Inflammatory macrophage treated with lipopolysaccharide for 4 hours (primary cell): ENCODE data around the gene GOLGA8B.
"Not testable (repeated sequence)": the region's sequence is repeated elsewhere in the genome, so short reads cannot be mapped to it uniquely, and the experiment has no call there.

ENCODE experiments used
- DNase-seq: peaks from one replicate; pipeline ENCODE4 v3.0.0-alpha.2; 2020

Gene GOLGA8B

DNA sequence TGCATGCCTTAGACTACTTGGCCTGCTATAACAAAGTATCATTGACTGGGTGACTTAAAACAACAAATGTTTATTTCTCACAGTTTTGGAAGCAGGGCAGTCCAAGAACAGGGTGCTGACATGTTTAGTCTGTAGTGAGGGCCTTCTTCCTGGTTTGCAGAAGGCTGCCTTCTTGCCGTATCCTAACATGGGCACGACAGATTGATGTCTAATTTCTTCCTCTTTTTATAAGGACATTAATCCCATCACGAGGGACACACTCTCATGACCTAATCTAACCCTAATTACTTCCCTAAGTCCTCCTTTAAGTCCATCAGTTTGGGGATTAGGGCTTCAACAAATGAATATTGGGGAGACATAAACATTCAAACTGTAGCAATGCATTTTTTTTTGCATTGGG, 10.9 kb upstream of the GOLGA8B start:
- DNase-seq: peak; percentile 61

DNA sequence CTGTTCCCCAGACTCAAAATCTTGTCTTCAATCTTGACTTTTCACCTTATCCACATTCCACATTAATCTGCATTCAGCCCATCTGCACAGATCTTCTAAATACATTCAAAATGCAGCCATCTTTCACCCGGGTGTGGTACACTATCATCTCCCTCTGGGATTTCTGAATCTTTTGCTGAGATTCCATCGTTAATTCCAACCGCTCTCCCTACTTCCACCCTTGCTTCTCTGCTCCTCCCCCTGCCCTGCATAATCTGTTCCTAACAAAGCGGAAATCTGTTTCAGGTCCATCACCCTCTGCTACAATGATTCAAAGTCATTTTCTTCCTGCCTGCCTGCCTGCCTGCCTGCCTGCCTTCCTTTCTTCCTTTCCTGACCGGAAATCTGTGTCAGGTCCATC, 7.9 kb upstream of the GOLGA8B start:
- no peak for DNase-seq

DNA sequence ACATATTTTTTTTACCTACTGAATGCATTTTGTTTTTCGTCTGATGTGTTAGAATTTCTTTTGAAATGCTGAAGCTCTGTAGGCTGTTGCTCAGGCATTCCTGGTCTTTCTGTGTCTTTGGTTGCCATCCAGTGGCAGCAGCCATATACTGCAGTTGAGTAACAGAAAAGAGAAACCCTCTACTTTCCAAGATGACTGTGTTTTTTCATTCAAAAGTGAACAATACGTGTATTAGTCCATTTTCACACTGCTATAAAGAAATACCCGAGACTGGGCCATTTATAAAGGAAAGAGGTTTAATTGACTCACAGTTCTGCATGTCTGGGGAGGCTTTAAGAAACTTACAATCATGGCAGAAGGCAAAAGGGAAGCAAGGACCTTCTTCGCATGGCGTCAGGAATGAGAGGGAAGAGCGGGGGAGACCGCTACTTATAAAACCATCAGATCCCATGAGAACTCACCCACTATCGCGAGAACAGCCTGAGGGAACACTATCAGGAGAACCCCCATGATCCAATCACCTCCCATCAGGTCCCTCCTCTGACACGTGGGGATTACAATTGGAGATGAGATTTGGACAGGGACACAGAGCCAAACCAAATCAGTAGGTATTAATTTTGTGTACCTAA, 4.7 kb upstream of the GOLGA8B start:
- DNase-seq: peak; percentile 66

DNA sequence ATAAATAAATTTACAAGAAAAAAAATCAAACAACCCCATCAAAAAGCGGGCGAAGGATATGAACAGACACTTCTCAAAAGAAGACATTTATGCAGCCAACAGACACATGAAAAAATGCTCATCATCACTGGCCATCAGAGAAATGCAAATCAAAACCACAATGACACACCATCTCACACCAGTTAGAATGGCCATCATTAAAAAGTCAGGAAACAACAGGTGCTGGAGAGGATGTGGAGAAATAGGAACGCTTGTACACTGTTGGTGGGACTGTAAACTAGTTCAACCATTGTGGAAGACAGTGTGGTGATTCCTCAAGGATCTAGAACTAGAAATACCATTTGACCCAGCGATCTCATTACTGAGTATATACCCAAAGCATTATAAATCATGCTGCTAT, 2.5 kb upstream of the GOLGA8B start:
- DNase-seq: not testable (repeated sequence)

DNA sequence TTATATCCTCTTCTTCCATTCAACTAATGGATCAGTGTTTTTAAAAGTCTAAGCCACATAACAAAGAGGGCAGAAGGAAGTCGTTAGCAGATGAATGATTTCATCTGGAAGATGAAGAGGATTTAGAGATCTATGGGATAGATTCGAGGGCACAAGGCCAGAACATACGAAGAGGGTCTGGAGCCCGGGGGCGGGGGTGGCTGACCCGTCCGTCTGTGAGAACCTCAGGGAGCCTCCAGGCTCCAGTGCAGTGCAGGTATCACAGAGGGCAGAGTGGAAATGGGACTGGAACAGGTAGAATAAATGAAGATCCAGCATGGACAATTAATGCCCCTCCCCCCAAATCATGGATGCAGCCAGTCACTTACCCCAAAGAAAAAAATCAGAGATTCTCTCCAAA, 1.5 kb upstream of the GOLGA8B start:
- no peak for DNase-seq

DNA sequence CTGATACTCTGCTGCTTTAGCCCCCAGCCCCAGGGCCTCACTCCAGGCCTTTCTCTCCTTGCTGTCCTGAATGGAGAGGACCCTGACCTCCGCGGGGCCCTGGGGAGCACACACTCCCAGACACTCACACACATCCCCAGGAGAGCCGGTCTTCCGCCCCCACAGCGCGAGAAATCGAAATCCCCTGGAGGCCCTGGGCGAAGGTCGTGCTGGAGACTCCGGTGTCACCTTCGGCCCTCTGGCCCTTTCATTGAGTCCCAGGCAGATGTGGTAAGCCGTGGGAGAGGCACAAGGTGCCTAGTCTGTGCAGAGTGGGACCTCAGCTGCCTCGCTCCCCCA, 848 bp upstream of the GOLGA8B start:
- no peak for DNase-seq

DNA sequence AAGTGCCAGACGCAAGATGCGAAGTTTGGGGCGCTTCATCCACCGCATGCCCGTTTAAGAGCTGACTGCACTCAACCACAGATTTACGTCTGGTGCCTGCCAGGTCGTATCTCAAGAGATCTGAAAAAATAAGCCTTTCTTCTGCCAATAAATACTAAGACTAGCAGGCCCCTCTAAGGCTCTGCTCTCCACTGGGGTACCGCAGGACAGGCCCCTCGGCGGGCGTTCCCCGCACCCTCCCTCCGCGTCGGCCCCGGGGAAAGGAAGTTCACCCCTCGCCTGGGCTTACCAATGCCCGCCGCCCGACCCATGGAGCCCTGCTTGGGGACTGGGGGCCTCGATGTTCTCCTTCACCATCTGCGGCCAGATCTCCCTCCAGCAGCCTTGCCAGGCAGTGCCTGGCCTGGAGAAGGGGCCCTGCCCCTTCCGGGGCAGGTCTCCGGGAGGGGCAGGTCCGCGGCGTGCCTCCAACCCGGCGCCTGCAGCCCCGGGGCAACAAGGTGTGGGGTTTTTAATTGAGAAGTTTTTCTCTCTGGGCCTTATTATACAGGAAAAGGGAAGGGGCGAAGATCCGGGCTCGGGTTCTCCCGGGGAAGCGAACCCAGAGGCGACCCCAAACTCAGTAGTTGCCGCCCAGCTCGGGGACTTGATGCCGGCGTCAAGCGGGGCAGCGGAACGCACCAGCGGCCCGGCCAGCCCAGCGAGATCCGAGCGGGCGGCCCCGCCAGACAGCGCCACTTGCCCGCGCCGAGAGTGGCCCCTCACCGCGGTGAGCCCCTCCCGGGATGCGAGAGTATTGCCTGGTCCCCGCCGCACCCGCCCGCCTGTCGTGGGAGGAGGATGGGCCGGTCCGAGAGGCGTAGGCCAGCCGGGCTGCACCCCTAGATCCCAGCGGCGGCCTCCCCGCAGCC, 735 bp downstream of the GOLGA8B start:
- DNase-seq: peak; percentile 23

DNA sequence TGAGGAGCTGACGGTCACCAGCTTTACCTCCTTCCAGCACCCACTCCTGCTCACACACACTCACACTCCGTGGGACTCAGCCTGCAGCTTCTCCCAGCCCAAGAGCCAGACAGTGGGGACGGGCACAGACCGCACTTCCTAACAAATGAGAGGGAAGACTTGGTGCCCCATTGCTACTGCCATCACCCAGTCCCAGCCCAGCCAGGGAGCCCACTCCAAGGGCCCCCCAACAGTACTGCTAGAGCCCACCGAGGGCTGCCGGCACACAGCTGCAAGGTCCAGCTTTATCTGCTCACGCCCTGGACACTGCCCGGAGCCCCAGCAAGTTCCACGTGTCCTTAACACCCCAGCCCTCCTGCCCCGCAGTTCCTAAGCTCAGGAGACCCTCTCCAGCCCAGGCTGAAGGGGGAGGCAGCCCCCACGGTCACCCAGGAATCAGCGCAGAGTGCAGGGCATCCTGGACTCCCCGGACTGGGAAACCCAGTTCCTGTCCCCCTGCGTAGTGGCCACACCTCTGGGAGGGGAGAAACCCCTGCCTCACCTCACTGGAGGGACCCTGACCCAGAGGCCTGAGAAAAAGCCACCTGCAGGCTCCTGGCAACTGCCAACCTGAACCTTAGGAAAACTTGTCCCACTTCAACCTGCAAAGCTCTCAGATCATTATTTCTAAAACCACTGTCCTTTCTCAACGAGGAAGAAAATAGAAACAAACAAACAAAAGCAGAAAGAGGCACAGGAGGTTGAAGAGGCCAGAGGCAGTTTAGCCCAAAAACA, 1.6 kb downstream of the GOLGA8B start:
- DNase-seq: not testable (repeated sequence)

DNA sequence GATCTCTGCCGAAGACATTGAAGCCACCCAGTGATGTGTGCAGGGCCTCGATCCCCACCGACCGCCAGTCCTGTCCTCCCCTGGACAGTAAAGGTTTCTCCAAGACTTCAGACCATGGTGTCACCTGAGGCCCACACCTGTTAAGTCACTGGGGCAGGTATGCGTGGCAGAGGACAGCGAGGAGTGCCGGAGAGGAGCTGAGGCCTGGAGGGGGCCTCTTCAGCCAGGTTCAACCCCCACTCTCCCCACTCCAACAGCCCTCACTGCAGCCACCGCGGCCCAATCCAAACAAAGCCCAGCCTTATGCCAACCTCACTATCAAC, 2.4 kb downstream of the GOLGA8B start:
- DNase-seq: no peak

DNA sequence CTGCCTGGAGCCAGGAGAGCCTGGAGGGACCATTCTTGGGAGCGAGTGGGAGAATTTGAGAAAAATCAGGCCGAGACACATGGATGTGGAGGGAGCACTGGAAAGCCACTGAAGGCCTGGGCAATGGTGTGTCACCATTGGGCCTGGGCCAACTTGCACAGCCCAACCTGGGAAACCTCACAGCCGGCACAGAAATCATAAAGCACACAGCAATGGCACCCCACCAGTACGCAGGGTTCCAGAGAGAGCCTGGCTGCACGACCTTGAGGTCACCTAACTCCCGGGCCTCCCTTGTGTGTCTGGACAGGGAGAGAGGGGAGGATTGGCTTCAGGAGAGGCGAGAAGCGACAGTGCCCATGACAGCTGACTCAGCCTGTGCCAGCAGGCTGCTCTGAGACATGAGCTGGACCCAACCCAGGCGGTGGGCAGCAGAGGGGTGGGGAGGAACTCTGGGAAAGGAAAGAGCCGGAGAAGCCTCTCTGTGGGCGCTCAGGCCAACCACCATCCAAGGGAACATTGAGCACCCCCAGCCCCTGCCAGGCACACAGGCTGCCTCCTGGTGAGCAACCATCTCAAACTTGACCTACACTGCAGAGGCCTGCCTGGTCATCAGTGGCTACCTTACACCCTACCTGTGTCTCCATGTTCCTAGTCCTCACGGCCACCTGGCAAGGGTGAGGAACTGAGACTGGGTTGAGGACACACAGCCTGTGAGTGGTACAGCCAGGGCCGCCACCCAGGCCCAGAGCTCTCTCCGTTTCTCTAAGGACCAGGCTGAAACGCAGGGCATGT, 3.0 kb downstream of the GOLGA8B start:
- DNase-seq: not testable (repeated sequence)

DNA sequence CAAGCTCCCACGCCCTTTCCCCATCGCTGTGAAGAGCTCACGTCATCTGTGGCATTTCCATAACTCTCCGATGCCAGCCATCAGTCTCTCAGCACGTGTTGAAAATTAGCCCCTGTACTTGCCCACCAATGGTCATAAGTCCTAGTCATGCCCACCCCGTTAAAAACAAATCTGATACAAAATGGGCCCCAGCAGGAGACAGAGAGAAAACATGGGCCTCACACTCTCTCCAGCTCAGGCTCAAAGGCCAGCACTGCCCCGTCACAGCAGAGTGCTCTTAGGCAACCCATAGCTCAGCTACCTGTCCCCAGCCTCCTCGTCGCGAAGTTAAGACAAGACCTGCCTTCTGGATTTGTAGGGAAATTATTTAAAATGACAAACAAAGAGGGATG, 5.2 kb downstream of the GOLGA8B start:
- no peak for DNase-seq

DNA sequence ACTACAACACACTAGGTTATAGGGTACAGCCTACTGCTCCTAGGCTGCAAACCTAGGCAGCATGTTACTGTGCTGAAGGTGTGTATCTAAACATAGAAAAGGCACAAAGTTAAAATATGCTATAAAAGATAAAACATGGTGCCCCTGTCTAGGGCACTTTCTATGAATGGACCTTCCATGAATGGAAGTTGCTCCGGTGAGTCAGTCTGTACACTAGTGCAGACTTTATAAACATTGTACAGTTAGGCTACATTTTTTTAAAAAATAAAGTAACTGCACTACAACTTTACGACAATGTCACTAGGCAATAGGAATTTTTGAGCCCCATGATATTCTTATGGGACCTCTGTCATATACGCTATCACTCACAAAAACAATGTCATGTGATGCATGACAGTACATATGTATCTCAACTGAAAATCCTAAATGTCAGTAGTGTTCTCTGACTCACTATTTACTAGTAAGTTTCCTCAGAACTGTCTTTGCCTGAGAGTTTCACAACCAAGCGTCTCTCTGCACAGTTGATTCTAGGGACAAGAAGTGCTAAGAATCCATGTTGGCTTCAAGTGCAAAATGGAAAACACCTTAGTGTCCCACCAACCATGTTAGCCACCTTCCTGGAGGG, 5.7 kb downstream of the GOLGA8B start:
- peak; percentile 35 for DNase-seq

DNA sequence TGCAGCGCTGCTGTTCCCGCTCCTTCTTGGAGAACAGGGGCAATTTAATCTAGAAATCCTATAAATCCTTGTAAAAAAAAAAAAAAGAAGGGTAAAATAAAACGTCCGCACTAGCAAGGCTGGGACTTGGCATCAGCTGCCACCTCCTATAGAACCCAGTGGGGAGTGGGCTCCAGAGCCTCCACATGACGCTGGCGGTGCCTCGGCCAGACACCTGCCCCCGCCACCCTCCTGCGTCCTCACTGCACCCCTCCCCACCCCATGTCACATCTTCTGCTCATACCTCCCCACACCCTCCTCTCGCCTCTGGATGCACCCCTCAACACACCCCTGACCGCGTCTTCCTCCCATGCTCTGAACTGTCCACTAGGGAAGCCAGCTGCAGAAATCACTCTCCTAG, 8.4 kb downstream of the GOLGA8B start:
- DNase-seq: not testable (repeated sequence)

DNA sequence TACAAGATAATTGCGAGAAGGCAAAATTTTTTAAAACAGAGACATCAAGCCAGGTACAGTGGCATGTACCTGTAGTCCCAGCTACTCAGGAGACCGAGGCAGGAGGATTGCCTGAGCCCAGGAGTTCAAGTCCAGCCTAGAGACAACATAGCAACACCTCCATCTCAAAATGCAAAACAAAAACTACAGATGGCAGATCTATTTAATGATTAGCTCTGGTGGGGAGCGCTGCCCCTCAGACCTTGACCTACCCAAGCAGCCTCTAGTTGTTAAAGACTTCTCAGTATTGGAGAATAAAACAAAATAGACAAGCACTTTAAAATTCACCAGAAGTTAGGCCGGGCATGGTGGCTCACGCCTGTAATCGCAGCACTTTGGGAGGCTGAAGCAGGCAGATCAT, 10.5 kb downstream of the GOLGA8B start:
- not testable (repeated sequence) for DNase-seq

DNA sequence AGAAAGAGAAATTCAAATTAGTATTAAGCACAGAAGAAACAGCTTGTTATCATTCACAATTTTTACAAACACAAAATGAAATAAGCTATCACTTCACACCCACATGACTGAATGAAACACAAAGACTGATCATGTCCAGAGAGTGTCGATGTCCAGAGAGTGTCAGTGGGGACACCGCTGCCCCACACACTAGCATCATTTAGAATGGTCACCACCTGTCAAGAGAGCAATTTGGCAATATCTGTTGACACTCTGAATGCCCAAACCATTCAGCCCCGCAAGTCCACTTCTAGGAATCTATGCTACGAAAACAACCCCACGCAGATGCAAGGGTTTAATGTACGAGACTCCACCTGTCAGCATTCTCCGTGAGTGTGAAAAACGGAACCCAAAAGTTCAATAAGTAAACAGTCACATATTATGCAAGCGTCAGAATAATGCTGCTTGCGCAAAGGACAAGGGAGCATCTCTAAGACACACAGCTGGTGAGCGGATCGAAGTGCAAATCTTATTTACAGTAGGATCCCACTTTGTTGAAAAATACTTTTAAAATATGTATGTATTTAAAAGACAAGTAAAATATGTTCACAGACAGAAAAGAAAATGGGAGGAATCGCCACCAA, 11.3 kb downstream of the GOLGA8B start:
- not testable (repeated sequence) for DNase-seq

DNA sequence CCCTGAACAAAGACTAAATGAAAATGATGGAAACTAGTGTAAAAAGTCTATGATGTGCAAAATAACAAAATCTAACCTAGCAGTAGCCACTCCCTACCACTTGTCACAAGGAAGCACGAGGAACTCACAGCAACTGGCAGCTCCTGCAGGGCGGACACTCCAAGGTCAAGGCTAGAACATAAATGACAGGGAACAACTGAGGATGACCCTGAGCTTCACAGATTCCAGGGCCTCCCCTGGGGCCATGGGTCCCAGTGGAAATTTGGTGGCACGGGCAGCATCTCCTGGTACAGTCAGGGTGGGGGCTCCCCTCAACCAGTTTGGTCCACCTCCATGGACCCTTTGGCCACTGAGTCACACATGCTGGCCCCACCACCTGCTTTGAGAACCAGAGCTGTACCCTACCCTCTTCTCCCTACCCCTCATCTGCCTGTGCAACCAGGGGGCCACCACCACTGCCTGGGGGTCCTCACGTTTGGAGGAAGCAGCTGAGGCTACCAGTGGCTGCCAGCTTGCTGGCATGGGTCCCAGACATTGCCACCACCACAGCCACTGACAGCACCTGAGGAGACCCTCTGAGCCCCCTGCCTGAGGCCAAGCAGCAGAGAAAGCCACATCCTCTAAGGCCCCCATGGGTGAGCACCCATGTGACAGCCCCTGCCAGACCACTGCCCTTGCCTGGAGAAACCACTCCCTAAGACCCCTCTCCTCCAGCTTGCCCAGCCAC, 13.6 kb downstream of the GOLGA8B start:
- not testable (repeated sequence) for DNase-seq

DNA sequence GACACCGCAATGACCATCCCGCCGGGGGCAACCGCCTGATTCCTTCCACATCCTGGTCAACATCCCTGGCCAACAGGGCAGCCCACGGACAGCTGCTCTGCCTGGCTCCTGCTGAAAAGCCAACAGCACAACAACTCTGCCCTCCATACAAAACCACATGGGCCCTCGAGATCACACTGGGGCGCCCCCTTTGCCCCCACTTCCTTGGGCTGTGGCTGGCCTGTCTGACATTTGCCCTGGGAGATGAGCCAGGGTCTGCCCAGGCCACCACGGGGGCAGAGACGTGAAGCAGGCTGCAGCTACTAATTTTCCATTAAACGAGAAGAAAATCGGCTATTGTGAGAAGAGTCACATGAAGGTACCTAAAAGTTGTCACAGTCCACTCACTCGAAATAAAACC, 16.3 kb downstream of the GOLGA8B start:
- not testable (repeated sequence) for DNase-seq

DNA sequence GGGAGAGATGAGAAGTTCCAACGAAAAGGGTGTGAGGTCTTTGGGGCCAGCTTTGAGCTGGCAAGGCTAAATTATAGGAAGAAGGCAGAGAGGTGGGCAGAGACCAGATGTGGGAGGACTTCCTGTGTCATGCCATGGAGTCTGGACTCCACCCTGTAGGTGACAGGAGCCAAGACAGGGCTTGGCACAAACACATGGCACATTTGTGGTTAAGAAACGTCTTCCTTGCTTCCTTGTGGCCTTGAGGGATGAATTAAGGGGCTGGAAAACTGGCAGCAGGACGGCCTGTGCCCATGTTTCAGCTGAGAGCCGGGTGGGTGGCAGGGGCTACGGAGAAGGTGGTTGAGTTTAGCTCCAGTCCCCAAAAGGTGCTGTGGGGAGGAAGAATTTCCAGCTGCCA, 18.7 kb downstream of the GOLGA8B start:
- DNase-seq: not testable (repeated sequence)

DNA sequence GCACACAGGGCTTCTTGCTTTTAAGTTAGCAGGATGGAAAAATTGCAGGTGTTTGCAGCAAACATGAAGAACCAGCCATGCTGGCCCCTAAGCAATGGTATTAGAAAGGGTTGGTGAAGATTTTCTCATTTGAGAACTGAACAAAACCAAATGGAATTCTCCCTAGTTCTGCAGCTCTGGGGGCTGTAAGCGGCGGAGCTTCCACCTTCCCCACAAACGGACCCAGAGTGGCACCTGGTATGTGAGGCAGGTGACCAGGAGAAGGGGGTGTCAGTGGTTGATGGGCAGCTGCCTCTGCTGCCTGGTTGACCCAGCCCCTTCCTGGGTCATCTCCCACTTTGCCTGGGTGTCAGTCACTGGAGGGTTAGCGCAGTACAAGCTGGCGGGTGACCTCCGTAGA, 22.6 kb downstream of the GOLGA8B start:
- not testable (repeated sequence) for DNase-seq

DNA sequence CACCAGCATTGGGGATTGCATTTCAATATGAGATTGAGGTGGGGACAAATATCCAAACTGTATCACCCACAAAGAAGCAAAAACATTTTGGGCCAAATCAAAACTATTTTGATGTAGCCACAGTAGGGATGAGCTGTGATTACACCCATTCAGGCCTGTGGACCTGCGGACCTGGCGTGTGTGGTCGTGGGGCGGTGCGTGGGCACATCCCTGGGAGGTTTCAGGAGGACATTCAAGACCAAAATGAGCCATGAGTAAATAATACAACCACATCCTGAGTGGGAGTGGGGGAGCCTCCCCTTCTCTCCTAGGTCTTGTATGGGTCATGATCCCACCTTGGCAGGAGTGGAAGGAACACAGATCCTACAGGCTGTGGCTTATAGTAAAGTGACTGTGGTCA, 23.7 kb downstream of the GOLGA8B start:
- DNase-seq: not testable (repeated sequence)

DNA sequence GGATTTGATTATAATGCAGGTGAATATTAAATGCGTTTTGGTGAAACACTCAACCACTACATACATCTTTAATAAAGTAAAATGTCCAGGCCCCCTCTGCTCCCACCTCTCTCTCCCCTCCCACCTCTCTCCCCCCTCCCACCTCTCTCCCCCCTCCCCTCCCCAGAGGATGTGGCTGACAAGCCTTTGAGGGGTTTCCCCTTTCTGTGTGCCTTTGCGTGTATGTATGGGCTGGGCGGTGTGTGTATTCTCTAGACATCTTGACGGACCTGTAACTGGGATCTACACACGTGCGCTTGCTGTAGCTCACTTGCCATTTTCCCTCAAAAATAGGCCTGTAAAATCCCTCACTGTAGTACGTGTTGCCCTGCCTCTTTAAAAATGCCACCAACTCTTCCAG, 28.3 kb downstream of the GOLGA8B start:
- not testable (repeated sequence) for DNase-seq
